DOHH2 (cell line): ENCODE data around the gene ZFP3.
"Not testable (repeated sequence)": the region's sequence is repeated elsewhere in the genome, so short reads cannot be mapped to it uniquely, and the experiment has no call there.

Source experiments
- H3F3A ChIP-seq: fragments of 200-600 bp; sonication (generic), shearing (Covaris generic); 2 replicates; pipeline ENCODE4 v1.6.0; 2016; ENCODE audit warnings: antibody characterized with exemption, mild to moderate bottlenecking; ENCODE audit not compliant: control insufficient read depth, insufficient read depth
- H3K27ac ChIP-seq: fragments of 200-600 bp; sonication (generic); 2 replicates; pipeline ENCODE4 v1.5.1; 2014; ENCODE audit warnings: low read depth, mild to moderate bottlenecking, low read length, moderate library complexity
- H3K27me3 ChIP-seq: fragments of 200-600 bp; sonication (generic); 2 replicates; pipeline ENCODE4 v1.6.1; 2014; ENCODE audit warnings: mild to moderate bottlenecking, low read length, mixed read lengths; ENCODE audit not compliant: control insufficient read depth
- H3K36me3 ChIP-seq: fragments of 200-600 bp; sonication (generic); 2 replicates; pipeline ENCODE4 v1.6.1; 2014; ENCODE audit warnings: mild to moderate bottlenecking, low read length, moderate library complexity, mixed read lengths; ENCODE audit not compliant: control insufficient read depth
- H3K4me1 ChIP-seq: fragments of 200-600 bp; sonication (generic); 2 replicates; pipeline ENCODE4 v1.6.1; 2014; ENCODE audit warnings: mild to moderate bottlenecking, low read length, mixed read lengths; ENCODE audit not compliant: control insufficient read depth
- H3K4me2 ChIP-seq: fragments of 200-600 bp; sonication (generic); 2 replicates; pipeline ENCODE4 v1.6.0; 2014; ENCODE audit warnings: mild to moderate bottlenecking, low read length, moderate library complexity
- H3K4me3 ChIP-seq: fragments of 200-600 bp; sonication (generic); 2 replicates; pipeline ENCODE4 v1.5.1; 2014; ENCODE audit warnings: mild to moderate bottlenecking, low read length, mixed read lengths
- H3K79me2 ChIP-seq: fragments of 200-600 bp; sonication (generic); 2 replicates; pipeline ENCODE4 v1.6.1; 2014; ENCODE audit warnings: mild to moderate bottlenecking, low read length, mixed read lengths; ENCODE audit not compliant: control insufficient read depth
- H3K9me2 ChIP-seq: fragments of 200-600 bp; sonication (generic); replicated peaks from 2 replicates; pipeline ENCODE4 v1.6.1; 2014; ENCODE audit warnings: mild to moderate bottlenecking, low read length, mixed read lengths; ENCODE audit not compliant: control insufficient read depth
- H3K9me3 ChIP-seq: fragments of 200-600 bp; sonication (generic); 2 replicates; pipeline ENCODE4 v1.6.1; 2014; ENCODE audit warnings: antibody characterized with exemption, low read length, mixed read lengths; ENCODE audit not compliant: control insufficient read depth, insufficient read depth
- H4K20me1 ChIP-seq: fragments of 200-600 bp; sonication (generic); 2 replicates; pipeline ENCODE4 v1.6.0; 2014; ENCODE audit warnings: low read depth, mild to moderate bottlenecking, antibody characterized with exemption, low read length, moderate library complexity; ENCODE audit not compliant: control insufficient read depth, insufficient read depth
- EZH2phosphoT487 ChIP-seq: fragments of 200-600 bp; sonication (generic); IDR thresholded peaks from 2 replicates; pipeline ENCODE4 v1.6.1; 2017; ENCODE audit warnings: borderline replicate concordance, mild to moderate bottlenecking, antibody characterized with exemption, low read length, moderate library complexity, mixed read lengths
- TF ChIP-seq, protein P1 (sequence below): fragments of 200-600 bp; sonication (generic); IDR thresholded peaks from one replicate; pipeline ENCODE4 v1.5.1; 2014; ENCODE audit warnings: antibody characterized with exemption, mild to moderate bottlenecking, low read depth, low read length; ENCODE audit not compliant: poor library complexity, severe bottlenecking

Gene ZFP3

DNA sequence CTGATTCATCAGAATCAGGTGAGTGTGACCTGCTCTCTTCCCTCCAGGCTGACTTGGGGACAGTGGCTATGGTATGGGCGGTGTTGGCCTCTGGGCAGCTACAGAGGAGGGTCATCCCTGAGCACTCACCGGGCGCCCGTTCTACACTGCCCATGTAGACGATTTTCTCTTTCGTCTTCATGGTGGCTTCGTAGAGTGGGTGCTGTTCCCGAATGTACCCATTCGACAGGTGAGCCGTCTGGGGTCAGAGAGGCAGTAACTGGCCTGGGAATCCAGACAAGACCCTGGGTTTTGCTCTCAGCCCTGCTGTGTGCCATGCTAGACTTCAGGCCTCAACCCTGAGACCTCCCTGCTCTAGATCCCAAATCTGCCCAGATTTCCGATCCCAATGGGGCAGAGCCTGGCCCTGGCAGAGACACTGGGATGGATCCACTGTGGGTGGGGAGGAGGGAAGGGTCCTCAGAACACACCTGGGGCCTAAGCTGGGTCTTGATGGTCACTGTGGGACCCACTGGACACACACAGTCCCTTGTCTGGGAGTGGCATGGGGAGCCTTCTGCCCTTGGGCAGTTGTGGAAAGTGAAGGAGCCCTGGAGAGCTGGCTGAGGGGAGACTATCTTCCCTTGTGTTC, 50.8 kb downstream of the ZFP3 start:
- H3K27ac ChIP-seq, result no peak overlapping the region
- TF ChIP-seq, protein P1, sequence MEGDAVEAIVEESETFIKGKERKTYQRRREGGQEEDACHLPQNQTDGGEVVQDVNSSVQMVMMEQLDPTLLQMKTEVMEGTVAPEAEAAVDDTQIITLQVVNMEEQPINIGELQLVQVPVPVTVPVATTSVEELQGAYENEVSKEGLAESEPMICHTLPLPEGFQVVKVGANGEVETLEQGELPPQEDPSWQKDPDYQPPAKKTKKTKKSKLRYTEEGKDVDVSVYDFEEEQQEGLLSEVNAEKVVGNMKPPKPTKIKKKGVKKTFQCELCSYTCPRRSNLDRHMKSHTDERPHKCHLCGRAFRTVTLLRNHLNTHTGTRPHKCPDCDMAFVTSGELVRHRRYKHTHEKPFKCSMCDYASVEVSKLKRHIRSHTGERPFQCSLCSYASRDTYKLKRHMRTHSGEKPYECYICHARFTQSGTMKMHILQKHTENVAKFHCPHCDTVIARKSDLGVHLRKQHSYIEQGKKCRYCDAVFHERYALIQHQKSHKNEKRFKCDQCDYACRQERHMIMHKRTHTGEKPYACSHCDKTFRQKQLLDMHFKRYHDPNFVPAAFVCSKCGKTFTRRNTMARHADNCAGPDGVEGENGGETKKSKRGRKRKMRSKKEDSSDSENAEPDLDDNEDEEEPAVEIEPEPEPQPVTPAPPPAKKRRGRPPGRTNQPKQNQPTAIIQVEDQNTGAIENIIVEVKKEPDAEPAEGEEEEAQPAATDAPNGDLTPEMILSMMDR, result no peak
- TF ChIP-seq EZH2phosphoT487, result no peak
- no peak overlapping the region for H3K4me2 ChIP-seq
- no peak overlapping the region for H3K4me3 ChIP-seq
- no peaks in the 10 kb centered on the region for H3K4me1 ChIP-seq
- no peaks in the 10 kb centered on the region for H3K9me2 ChIP-seq
- H3K36me3 ChIP-seq, result no peaks in the 10 kb centered on the region
- H3K79me2 ChIP-seq, result no peaks in the 10 kb centered on the region
- no peaks in the 10 kb centered on the region for H3K27me3 ChIP-seq
- no peaks in the 10 kb centered on the region for H4K20me1 ChIP-seq
- no peaks in the 10 kb centered on the region for H3F3A ChIP-seq
- no peaks in the 10 kb centered on the region for H3K9me3 ChIP-seq

DNA sequence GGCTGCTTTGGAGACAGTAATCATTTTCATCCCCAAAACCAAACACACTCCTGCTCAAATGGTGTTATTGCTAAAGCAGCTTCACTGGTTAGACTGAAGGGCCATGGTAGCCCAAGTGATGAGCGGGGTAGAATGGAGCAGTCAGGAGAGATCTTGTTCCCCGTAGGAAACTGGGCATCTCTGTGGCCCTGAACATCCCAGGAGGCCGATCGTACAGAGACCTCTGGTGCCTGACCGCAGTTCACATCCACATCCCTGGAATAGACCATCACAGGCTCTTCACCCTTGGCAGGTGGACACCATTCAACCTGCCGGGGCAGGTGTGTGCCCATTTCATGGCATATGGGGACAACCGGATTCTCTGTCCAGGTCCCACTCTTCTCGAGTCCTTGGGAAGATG, 51.5 kb downstream of the ZFP3 start:
- not testable (repeated sequence) for H3K79me2 ChIP-seq, H3K9me2 ChIP-seq, H4K20me1 ChIP-seq, H3K4me2 ChIP-seq, H3K4me1 ChIP-seq, H3F3A ChIP-seq, H3K36me3 ChIP-seq, H3K4me3 ChIP-seq, H3K9me3 ChIP-seq, H3K27me3 ChIP-seq, H3K27ac ChIP-seq

GRCh38 chr17:5130261-5130660, 52.0 kb downstream of the ZFP3 start:
- H4K20me1 ChIP-seq, H3K79me2 ChIP-seq, H3K9me2 ChIP-seq, H3K4me1 ChIP-seq, H3K4me2 ChIP-seq, H3K27ac ChIP-seq, H3K9me3 ChIP-seq, H3F3A ChIP-seq, H3K36me3 ChIP-seq, H3K27me3 ChIP-seq, H3K4me3 ChIP-seq: not testable (repeated sequence)

DNA sequence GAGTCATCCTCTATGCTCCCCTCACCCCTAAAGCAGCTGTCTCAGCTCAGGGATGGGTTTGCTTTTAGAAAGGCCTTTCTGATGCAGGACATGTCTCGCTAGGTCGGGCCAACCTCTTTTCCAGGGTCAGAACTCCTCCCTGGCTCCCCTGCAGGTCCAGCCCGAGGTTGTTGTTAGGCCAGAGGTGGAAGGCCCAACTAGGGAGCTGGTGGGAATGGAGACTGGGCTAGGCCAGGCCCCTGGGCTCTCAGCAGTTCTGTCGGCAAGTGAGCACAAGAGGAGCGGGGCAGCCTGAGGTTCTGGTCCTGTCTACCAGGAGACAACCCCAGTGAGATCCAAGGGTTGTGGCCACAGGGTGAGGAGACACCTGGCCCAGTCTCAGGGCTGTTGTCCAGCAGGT, 52.4 kb downstream of the ZFP3 start:
- not testable (repeated sequence) for H3F3A ChIP-seq

DNA sequence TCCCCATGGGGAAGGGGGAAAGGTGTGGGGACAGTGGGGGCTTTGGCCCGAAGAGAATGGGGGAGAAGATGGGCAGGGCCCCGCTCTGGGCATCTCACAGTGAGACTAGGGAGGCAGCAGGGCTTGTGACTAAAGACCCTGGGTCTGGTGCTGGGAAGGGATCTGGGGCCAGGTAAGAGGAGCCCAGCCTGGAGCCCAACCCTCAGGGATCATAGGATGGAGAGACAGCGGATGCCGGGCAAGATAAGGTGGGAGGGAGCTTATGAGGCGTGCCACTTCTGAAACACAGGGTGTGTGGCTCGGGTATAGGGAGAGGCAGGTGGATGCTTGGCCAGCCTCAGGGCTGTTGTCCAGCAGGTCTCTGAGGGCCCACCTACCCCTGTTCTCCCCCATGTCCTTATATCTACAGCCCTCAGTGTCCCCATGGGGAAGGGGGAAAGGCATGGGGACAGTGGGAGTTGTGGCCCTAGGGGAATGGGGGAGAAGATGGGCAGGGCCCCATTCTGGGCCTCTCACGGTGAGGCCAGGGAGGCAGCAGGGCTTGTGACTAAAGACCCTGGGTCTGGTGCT, 53.0 kb downstream of the ZFP3 start:
- no peaks in the 10 kb centered on the region for H3K4me1 ChIP-seq

More for the DNA sequence above, 52.4 kb downstream of the ZFP3 start:
- not testable (repeated sequence) for H3K4me2 ChIP-seq, H4K20me1 ChIP-seq, H3K27ac ChIP-seq, H3K36me3 ChIP-seq, H3K27me3 ChIP-seq, H3K9me2 ChIP-seq, H3K4me3 ChIP-seq, H3K9me3 ChIP-seq, H3K4me1 ChIP-seq, H3K79me2 ChIP-seq

DNA sequence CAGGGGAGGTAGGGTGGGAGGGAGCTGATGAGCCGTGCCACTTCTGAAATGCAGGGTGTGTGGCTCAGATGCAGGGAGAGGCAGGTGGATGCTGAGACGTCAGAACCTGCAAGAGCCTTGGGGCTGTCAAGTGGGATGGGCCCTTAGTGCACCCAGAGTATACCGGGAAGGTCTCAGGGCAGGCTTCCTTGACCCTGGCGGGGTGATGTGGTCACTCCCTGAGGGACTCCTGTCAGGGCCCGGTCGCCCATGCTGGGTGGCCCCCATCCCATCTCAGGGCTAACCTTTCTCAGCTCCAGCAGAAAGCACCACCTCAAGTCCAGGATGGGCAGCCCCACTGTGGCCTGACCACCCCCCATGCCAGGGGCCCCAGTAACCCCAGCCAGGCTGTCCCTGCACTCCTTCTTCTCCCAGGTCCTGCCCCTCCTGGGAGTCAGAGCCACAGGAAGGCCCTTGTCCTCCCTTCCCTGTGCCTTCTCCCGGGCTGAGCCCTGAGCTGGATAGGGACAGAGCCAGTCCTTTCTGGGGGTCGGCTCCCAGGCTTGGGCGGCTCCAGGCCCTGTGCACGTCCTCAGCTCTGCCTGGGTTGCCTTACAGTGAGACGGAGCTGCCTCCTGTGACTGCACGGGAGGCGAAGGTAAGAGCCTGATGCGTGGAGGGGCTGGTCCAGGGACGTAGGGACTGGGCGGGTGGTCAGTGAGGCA, 53.7 kb downstream of the ZFP3 start:
- H3F3A ChIP-seq, H3K4me3 ChIP-seq, H3K9me3 ChIP-seq, H3K27ac ChIP-seq, H3K4me1 ChIP-seq, H3K79me2 ChIP-seq, H3K27me3 ChIP-seq, H4K20me1 ChIP-seq, H3K9me2 ChIP-seq, H3K36me3 ChIP-seq, H3K4me2 ChIP-seq: not testable (repeated sequence)

More for the DNA sequence above, 53.0 kb downstream of the ZFP3 start:
- no peaks in the 10 kb centered on the region for H3K36me3 ChIP-seq
- no peaks in the 10 kb centered on the region for H3K9me3 ChIP-seq
- H3K9me2 ChIP-seq, result no peaks in the 10 kb centered on the region
- no peaks in the 10 kb centered on the region for H3F3A ChIP-seq
- no peaks in the 10 kb centered on the region for H4K20me1 ChIP-seq
- no peak overlapping the region for H3K4me2 ChIP-seq
- TF ChIP-seq, protein P1, result no peak
- no peak for TF ChIP-seq EZH2phosphoT487
- H3K27me3 ChIP-seq, result no peaks in the 10 kb centered on the region
- H3K4me3 ChIP-seq, result no peak overlapping the region
- no peak overlapping the region for H3K27ac ChIP-seq
- no peaks in the 10 kb centered on the region for H3K79me2 ChIP-seq
